Mesendoderm (in vitro differentiated cells): ENCODE data around the gene SIRPA.

Source experiments
- DNase-seq: peaks from one replicate; pipeline ENCODE4 v3.0.0; 2013
- H2AK5ac ChIP-seq: 2 replicates; pipeline ENCODE4 v1.6.1; 2013; ENCODE audit warnings: low read length, inconsistent platforms
- H2BK120ac ChIP-seq: 2 replicates; pipeline ENCODE4 v1.6.1; 2013; ENCODE audit warnings: low read depth, mild to moderate bottlenecking, low read length, moderate library complexity, mixed read lengths
- H2BK15ac ChIP-seq: replicated peaks from 2 replicates; pipeline ENCODE4 v1.6.1; 2013; ENCODE audit warnings: low read depth, mild to moderate bottlenecking, moderate library complexity
- H2BK5ac ChIP-seq: 2 replicates; pipeline ENCODE4 v1.6.1; 2013; ENCODE audit warnings: low read length, inconsistent platforms
- H3K18ac ChIP-seq: 2 replicates; pipeline ENCODE4 v1.6.1; 2013; ENCODE audit warnings: mild to moderate bottlenecking, low read length, mixed read lengths
- H3K23ac ChIP-seq: one replicate; pipeline ENCODE4 v1.6.1; 2013; ENCODE audit warnings: low read length
- H3K27ac ChIP-seq: 2 replicates; pipeline ENCODE4 v1.5.1; 2013; ENCODE audit warnings: low read depth, mild to moderate bottlenecking, inconsistent platforms, low read length, moderate library complexity
- H3K27me3 ChIP-seq: 2 replicates; pipeline ENCODE4 v1.6.1; 2013; ENCODE audit warnings: low read length, control low read depth, mild to moderate bottlenecking, inconsistent platforms; ENCODE audit not compliant: insufficient read depth, poor library complexity
- H3K36me3 ChIP-seq: 2 replicates; pipeline ENCODE4 v1.6.1; 2013; ENCODE audit warnings: low read length, inconsistent platforms; ENCODE audit not compliant: control insufficient read depth, insufficient read depth
- H3K4ac ChIP-seq: one replicate; pipeline ENCODE4 v1.6.1; 2013; ENCODE audit warnings: low read depth, mild to moderate bottlenecking, low read length, moderate library complexity
- H3K4me1 ChIP-seq: 2 replicates; pipeline ENCODE4 v1.6.1; 2013; ENCODE audit warnings: low read depth, low read length, inconsistent platforms; ENCODE audit not compliant: control insufficient read depth
- H3K4me2 ChIP-seq: 2 replicates; pipeline ENCODE4 v1.6.1; 2013; ENCODE audit warnings: low read length
- H3K4me3 ChIP-seq: 2 replicates; pipeline ENCODE4 v1.5.1; 2013; ENCODE audit warnings: mild to moderate bottlenecking, low read length
- H3K56ac ChIP-seq: one replicate; pipeline ENCODE4 v1.6.1; 2013; ENCODE audit warnings: low read length
- H3K79me1 ChIP-seq: 2 replicates; pipeline ENCODE4 v1.6.1; 2013; ENCODE audit warnings: low read length, inconsistent platforms
- H3K79me2 ChIP-seq: 2 replicates; pipeline ENCODE4 v1.6.1; 2013; ENCODE audit warnings: mild to moderate bottlenecking, low read length; ENCODE audit not compliant: control insufficient read depth, insufficient read depth
- H3K9ac ChIP-seq: 2 replicates; pipeline ENCODE4 v1.6.1; 2013; ENCODE audit warnings: low read length, inconsistent platforms
- H4K5ac ChIP-seq: one replicate; pipeline ENCODE4 v1.6.1; 2013; ENCODE audit warnings: low read length
- H4K8ac ChIP-seq: one replicate; pipeline ENCODE4 v1.6.1; 2013; ENCODE audit warnings: low read depth, mild to moderate bottlenecking, control low read depth, low read length, moderate library complexity
- WGBS: extraction: QIAGEN DNeasy Blood & Tissue Kit; methylation state at CpG from one replicate; pipeline ENCODE4 v1.1.7; 2013; ENCODE audit warnings: low lambda C conversion rate, missing lambda C conversion rate; ENCODE audit not compliant: insufficient coverage; ENCODE audit errors: extremely low coverage; 5-methylcytosine and 5-hydroxymethylcytosine counted together

Gene SIRPA

GRCh38 chr20:1938464-1939269 is 43.5 kb downstream of the SIRPA start:
- Histone ChIP-seq H3K27me3 (no peaks in the 10 kb centered on the region), H4K5ac (no peak overlapping the region), H3K4me3 (no peak overlapping the region), H3K27ac (no peak overlapping the region), H3K36me3 (no peaks in the 10 kb centered on the region), H3K23ac (no peak overlapping the region), H3K79me2 (no peaks in the 10 kb centered on the region), H2BK15ac (no peak overlapping the region), H2BK5ac (no peak overlapping the region), H2AK5ac (no peak overlapping the region), H3K56ac (no peak overlapping the region), H3K4ac (no peak overlapping the region), H3K9ac (no peak overlapping the region), H2BK120ac (no peak overlapping the region), H3K4me1 (no peaks in the 10 kb centered on the region), H3K79me1 (no peaks in the 10 kb centered on the region), H3K18ac (no peak overlapping the region), H3K4me2 (no peak overlapping the region), H4K8ac (no peak overlapping the region)
- DNase-seq: no peak
- WGBS: no CpG with 5 or more reads among the region's 14 CpGs

- H3K56ac ChIP-seq: no peak overlapping the region
- H3K36me3 ChIP-seq: no peaks in the 10 kb centered on the region
- no peak overlapping the region for H2BK15ac ChIP-seq
- H3K27ac ChIP-seq: no peak overlapping the region
- WGBS: no CpG with 5 or more reads among the region's 4 CpGs
- no peak overlapping the region for H2BK120ac ChIP-seq
- H3K79me2 ChIP-seq: no peaks in the 10 kb centered on the region
- H4K5ac ChIP-seq: no peak overlapping the region
- no peaks in the 10 kb centered on the region for H3K27me3 ChIP-seq
- no peak overlapping the region for H3K9ac ChIP-seq
- H3K4me3 ChIP-seq: no peak overlapping the region
- H2AK5ac ChIP-seq: no peak overlapping the region
- no peak overlapping the region for H3K4me2 ChIP-seq
- H3K4ac ChIP-seq: no peak overlapping the region
- H3K4me1 ChIP-seq: no peaks in the 10 kb centered on the region
- no peak for DNase-seq
- no peak overlapping the region for H3K23ac ChIP-seq
- H2BK5ac ChIP-seq: no peak overlapping the region
- no peak overlapping the region for H4K8ac ChIP-seq
- H3K79me1 ChIP-seq: no peaks in the 10 kb centered on the region
- H3K18ac ChIP-seq: no peak overlapping the region
These were observed 44.0 kb downstream of the SIRPA start for GRCh38 chr20:1939270-1939595.

- Histone ChIP-seq H3K79me2 (no peaks in the 10 kb centered on the region), H2BK120ac (no peak overlapping the region), H3K4me1 (no peaks in the 10 kb centered on the region), H3K4me3 (no peak overlapping the region), H3K4ac (no peak overlapping the region), H3K4me2 (no peak overlapping the region), H3K79me1 (no peaks in the 10 kb centered on the region), H3K56ac (no peak overlapping the region), H3K27me3 (no peaks in the 10 kb centered on the region), H3K18ac (no peak overlapping the region), H2AK5ac (no peak overlapping the region), H3K9ac (no peak overlapping the region), H3K36me3 (no peaks in the 10 kb centered on the region), H3K27ac (no peak overlapping the region), H4K5ac (no peak overlapping the region), H3K23ac (no peak overlapping the region), H4K8ac (no peak overlapping the region), H2BK15ac (no peak overlapping the region), H2BK5ac (no peak overlapping the region)
- no peak for DNase-seq
- WGBS: no CpG with 5 or more reads among the region's 5 CpGs
These were observed 45.4 kb downstream of the SIRPA start for GRCh38 chr20:1940581-1940980.

- Histone ChIP-seq H4K5ac (no peak overlapping the region), H2AK5ac (no peak overlapping the region), H4K8ac (no peak overlapping the region), H3K36me3 (no peaks in the 10 kb centered on the region), H3K4me2 (no peak overlapping the region), H3K18ac (no peak overlapping the region), H3K27me3 (no peaks in the 10 kb centered on the region), H3K56ac (no peak overlapping the region), H3K4me1 (no peaks in the 10 kb centered on the region), H2BK5ac (no peak overlapping the region), H3K79me2 (no peaks in the 10 kb centered on the region), H3K79me1 (no peaks in the 10 kb centered on the region), H3K27ac (no peak overlapping the region), H2BK120ac (no peak overlapping the region), H3K4me3 (no peak overlapping the region), H2BK15ac (no peak overlapping the region), H3K23ac (no peak overlapping the region), H3K9ac (no peak overlapping the region), H3K4ac (no peak overlapping the region)
- DNase-seq: no peak
- WGBS: no CpG with 5 or more reads among the region's 8 CpGs
These were observed 46.0 kb downstream of the SIRPA start for GRCh38 chr20:1941226-1941625.

GRCh38 chr20:1942061-1942460 is 46.9 kb downstream of the SIRPA start:
- Histone ChIP-seq H3K4me3 (no peak overlapping the region), H2AK5ac (no peak overlapping the region), H2BK120ac (no peak overlapping the region), H3K36me3 (no peaks in the 10 kb centered on the region), H3K4ac (no peak overlapping the region), H3K23ac (no peak overlapping the region), H3K56ac (no peak overlapping the region), H3K79me1 (no peaks in the 10 kb centered on the region), H3K4me2 (no peak overlapping the region), H3K27me3 (peaks cover 2% of the 10 kb centered on the region), H4K8ac (no peak overlapping the region), H4K5ac (no peak overlapping the region), H2BK5ac (no peak overlapping the region), H3K9ac (no peak overlapping the region), H3K79me2 (no peaks in the 10 kb centered on the region), H2BK15ac (no peak overlapping the region), H3K27ac (no peak overlapping the region), H3K18ac (no peak overlapping the region), H3K4me1 (peaks cover 3% of the 10 kb centered on the region)
- DNase-seq: no peak
- no CpG with 5 or more reads among the region's 7 CpGs for WGBS
